IPS-18a (cell line): ENCODE measurements around the gene MSRB2.

Experiments
- H3K27ac ChIP-seq: one replicate; pipeline ENCODE4 v1.5.1; 2013; ENCODE audit warnings: low read length
- H3K27me3 ChIP-seq: one replicate; pipeline ENCODE4 v1.6.1; 2013; ENCODE audit warnings: mild to moderate bottlenecking, low read length; ENCODE audit not compliant: control insufficient read depth, insufficient read depth
- H3K36me3 ChIP-seq: one replicate; pipeline ENCODE4 v1.6.1; 2013; ENCODE audit warnings: low read depth, low read length; ENCODE audit not compliant: control insufficient read depth
- H3K4me1 ChIP-seq: one replicate; pipeline ENCODE4 v1.6.1; 2013; ENCODE audit warnings: low read depth, low read length; ENCODE audit not compliant: control insufficient read depth
- H3K4me3 ChIP-seq: one replicate; pipeline ENCODE4 v1.5.1; 2013; ENCODE audit warnings: low read length
- H3K9ac ChIP-seq: one replicate; pipeline ENCODE4 v1.6.1; 2013; ENCODE audit warnings: mild to moderate bottlenecking, low read length, moderate library complexity
- H3K9me3 ChIP-seq: one replicate; pipeline ENCODE4 v1.6.1; 2013; ENCODE audit warnings: low read depth, low read length; ENCODE audit not compliant: control insufficient read depth

MSRB2 gene

DNA sequence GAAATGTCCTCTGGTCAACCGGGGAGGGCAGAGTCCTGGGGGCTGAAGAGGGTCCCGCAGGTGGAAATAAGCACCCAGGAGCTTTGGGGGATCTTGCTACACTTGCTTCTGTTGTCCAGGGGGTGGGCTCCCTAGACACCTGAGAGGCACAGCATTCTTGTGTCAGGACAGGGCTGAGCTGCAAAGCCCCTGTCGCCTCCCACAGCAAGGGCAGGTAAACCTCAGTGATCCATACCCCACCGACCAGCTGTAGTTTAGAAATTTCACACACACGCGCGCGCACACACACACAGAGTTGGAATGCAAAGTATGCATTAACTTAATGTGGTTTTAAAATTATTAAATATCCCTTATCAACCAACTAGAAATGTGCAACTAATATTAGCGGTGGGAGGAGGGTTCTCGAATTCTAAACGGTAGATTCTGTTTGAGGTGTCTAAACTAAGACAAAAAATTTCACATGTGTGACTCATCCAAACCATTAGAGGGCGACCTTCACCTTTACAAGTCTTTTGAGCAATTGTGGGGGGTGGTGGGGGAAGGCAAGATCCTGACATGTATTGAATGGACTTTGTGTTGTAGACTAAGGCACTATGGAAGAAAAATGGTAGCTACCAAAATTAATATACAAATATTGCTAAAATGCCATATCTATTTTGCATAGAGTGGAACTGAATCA, 62.5 kb downstream of the MSRB2 start:
- Histone ChIP-seq H3K9ac (no peak overlapping the region), H3K9me3 (no peaks in the 10 kb centered on the region), H3K27ac (no peak overlapping the region), H3K27me3 (peaks cover 5% of the 10 kb centered on the region), H3K4me1 (peaks cover 2% of the 10 kb centered on the region), H3K4me3 (peak overlapping the region; percentile 59), H3K36me3 (no peaks in the 10 kb centered on the region)

DNA sequence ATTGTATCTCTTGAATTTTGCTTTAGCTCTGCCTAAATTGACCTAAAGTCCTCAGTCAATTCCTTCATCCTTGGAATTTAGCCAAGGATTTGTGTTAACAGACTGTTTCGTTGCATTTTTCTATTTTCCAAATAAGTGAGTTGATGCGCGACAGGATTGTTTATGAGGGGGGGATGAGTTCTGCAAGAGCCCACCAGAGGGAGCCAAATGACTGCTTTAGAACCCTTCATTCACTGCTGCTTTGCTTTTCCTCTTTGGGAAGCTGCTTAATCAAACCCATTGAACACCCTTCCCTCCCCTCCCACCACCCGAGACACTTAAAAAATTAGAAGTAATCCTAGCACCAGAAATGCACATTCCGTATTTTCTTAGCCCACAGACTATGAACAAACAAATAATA, 63.0 kb downstream of the MSRB2 start:
- no peak overlapping the region for H3K9ac ChIP-seq
- H3K4me3 ChIP-seq = peak overlapping the region; percentile 59

DNA sequence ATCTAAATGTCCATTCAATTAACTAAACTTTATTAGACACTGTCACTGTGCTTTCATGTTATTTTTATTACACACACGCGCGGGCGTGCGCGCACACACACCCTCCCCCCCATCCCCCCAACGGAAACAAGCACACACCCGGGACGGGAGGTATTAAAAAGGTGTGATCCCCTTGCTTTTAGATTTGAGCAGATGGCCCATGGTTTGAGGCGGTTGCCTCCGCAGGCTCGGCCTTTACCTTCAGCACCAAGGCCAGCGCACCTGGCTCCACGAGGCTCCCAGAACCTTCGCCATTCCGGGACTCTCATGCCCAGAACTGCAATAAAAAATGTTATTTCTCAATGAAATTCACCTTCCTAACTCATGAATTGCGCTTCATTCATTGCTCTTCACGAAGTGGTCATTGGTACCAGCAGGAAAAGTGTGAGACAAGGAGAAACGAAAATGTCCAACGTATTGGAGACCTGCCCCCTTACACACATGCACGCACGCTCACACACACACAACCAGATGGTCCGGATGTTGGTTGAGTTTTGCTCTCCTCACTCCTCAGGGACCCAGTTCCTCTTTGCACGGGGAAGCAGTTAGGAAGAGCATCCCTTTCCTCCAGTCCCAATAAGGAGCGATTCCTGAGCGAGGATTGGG, 76.0 kb downstream of the MSRB2 start:
- Histone ChIP-seq H3K36me3 (no peaks in the 10 kb centered on the region), H3K4me3 (no peak overlapping the region), H3K27ac (no peak overlapping the region), H3K27me3 (peaks cover 100% of the 10 kb centered on the region), H3K9me3 (no peaks in the 10 kb centered on the region), H3K4me1 (peaks cover 6% of the 10 kb centered on the region), H3K9ac (no peak overlapping the region)

More for the DNA sequence above, 63.0 kb downstream of the MSRB2 start:
- Histone ChIP-seq H3K27me3 (peaks cover 5% of the 10 kb centered on the region), H3K4me1 (peaks cover 2% of the 10 kb centered on the region), H3K27ac (no peak overlapping the region), H3K36me3 (no peaks in the 10 kb centered on the region), H3K9me3 (no peaks in the 10 kb centered on the region)
